Measurements from ENCODE around the gene PRSS56. TPM values are rescaled to one million over a fixed set of nuclear protein-coding genes. Genes with fewer than 3 reads are reported as not detected.

Gene PRSS56
- total and polyA plus RNA-seq, 9 donors, result 0.27 to 0.35 TPM; not detected in 7

DNA sequence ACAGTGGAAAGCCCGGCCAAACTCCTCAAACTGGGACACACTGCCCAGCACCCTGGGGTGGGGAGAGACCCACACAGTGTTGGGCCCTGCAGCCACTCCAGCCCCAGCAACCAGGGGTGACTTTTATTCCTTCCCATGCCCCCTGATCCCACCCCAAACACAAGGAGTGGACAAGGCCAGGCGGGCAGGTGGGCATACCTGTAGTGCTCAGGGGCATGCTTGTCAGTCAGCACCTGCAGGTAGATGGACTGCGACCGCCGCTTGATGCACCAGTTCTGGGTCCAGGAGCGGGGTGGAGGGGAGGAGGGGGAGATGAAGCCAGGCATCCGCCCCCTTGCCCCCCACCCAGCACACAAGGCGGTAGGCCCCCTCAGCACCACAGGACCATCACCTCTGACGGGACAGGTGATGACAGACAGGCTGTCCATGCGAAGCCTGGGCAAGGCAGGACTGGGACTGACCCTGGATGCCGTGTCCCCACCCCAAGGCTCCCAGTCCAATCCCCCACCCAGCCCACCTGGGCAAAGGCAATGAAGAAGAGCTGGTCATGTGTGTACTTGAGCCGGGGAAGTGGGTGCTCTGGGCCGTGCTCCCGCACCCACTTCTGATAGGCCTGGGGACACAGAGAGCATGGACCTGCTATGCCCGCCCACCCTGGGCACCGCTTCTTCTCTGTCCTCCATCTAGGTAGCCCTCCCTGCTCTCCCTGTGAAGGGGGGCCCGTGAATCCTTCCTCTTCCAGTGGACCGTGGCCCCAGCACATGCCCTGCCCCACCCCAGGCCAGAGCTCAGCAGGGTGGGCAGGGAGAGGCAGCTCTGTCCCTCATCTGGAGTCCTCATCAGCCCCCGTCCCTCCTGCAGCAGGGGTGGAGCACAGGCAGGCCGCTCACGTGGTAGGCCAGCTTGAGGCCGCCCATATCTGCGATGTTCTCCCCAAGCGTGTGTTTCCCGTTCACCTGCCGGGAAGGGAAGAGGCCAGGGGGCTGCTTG, 39.7 kb upstream of the PRSS56 start:
- Histone ChIP-seq H3K27me3 (no peaks in the 10 kb centered on the region), H3K4me1 (ENCODE audit: insufficient read depth) (no peaks in the 10 kb centered on the region), H3K4me3 (no peak overlapping the region), H3K27ac (no peak overlapping the region), H3K36me3 (no peaks in the 10 kb centered on the region), H3K9me3 (no peaks in the 10 kb centered on the region)
- WGBS, 3 donors, result 90 to 93% (median 91%) methylated on average over 21 to 26 of the region's 26 CpGs
- peak in 4 of 5 donors; percentile 16 to 32 (median 20) for DNase-seq
- TF ChIP-seq POLR2A (IDR thresholded peaks at IDR 0.05) (no peak), EP300 (IDR thresholded peaks at IDR 0.05) (no peak)
- TF ChIP-seq, protein P1, sequence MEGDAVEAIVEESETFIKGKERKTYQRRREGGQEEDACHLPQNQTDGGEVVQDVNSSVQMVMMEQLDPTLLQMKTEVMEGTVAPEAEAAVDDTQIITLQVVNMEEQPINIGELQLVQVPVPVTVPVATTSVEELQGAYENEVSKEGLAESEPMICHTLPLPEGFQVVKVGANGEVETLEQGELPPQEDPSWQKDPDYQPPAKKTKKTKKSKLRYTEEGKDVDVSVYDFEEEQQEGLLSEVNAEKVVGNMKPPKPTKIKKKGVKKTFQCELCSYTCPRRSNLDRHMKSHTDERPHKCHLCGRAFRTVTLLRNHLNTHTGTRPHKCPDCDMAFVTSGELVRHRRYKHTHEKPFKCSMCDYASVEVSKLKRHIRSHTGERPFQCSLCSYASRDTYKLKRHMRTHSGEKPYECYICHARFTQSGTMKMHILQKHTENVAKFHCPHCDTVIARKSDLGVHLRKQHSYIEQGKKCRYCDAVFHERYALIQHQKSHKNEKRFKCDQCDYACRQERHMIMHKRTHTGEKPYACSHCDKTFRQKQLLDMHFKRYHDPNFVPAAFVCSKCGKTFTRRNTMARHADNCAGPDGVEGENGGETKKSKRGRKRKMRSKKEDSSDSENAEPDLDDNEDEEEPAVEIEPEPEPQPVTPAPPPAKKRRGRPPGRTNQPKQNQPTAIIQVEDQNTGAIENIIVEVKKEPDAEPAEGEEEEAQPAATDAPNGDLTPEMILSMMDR (IDR thresholded peaks at IDR 0.05), result no peak
- intact Hi-C loops (cut with DNase I), result no loop called here

DNA sequence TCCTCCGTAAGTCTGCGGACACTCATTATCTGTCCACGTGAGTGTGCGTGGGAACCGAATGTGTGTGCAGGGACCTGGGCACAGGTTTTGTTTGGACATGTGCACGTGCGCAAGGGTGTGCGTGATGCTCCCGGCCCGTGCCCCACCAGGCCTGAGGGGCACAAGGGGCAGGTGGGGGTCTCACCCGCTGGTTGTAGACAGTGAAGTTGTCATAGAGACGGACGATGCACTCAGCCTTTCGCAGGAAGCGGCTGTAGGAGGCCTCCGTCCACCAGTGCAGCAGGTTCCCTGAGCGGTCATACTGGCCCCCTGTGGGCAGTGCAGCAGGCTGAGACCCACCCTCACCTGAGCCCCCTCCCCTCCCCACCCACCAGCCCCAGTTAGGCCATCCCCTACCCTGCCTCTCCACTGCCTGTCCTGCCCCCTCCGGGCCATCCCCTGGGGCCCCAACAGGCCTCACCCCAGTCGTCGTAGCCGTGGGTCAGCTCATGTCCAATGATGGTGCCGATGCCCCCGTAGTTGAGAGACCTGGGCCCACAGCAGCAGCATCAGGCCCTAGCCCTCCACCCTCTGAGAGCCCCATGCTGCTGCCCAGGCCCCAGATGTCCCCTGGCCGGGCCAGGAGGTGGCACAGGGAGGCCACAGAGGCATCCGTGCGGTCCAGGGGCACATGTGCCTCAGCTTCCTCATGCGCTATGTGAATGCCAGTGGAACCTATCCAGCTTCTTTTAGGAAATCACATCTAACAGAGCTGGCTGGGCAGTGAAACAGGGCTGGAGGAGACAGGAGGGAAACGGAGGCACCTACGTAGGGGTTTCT, 38.7 kb upstream of the PRSS56 start:
- 93 to 95% (median 94%) methylated on average over 26 to 29 of the region's 29 CpGs for WGBS, 3 donors
- no peak overlapping the region for H3K27ac ChIP-seq
- H3K36me3 ChIP-seq, result no peaks in the 10 kb centered on the region
- DNase-seq, result peak in 4 of 5 donors; percentile 6 to 24 (median 16)
- H3K9me3 ChIP-seq, result no peaks in the 10 kb centered on the region
- H3K4me1 ChIP-seq (ENCODE audit: insufficient read depth), result no peaks in the 10 kb centered on the region
- TF ChIP-seq, protein P1 (IDR thresholded peaks at IDR 0.05), result no peak
- TF ChIP-seq POLR2A (IDR thresholded peaks at IDR 0.05) (no peak), EP300 (IDR thresholded peaks at IDR 0.05) (no peak)
- no peak overlapping the region for H3K4me3 ChIP-seq
- H3K27me3 ChIP-seq, result no peaks in the 10 kb centered on the region
- intact Hi-C loops (cut with DNase I), result no loop called here

DNA sequence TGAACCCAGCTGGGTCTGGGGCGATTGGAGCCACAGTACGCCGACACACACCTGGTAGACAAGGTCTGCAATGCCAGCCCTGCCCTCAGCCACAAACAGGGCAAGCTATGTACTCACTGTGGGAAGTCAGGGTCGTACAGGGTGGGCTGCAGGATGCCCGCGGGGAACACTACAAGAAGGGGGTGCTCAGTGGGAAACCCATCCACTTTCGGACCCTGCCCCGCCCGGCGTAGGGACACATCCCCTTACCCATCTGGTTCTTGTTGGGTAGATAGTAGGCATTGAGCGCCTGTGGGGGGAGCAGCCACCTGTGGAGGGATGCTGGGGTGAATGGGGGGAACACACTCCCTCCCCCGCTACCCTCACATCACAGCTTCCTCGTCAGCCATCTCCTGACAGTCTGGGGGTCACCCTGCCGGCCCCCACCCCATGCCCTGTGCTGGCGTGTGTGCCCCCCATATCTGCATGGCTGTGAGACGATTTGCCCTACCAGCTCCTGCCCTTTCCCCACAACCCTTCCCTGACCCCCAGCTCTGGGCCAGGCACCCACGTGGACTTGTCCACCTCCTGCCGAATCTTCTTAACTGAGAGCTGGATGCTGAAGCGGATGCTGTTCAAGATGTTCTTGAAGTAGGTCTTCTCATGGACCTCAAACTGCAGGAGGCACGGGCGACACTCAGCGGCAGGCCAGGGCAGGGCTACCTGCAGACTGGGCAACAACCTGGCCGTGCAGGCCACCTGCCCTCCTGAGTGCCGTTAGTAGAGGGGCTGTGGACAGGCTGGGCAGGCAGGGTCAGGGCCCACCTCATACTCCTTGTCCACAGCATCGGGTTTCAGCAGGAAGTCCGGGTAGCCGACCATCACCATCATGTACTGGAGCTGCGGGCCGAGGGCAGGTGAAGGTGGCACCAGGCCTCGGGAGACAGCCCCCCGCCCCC, 37.6 kb upstream of the PRSS56 start:
- Histone ChIP-seq H3K9me3 (no peaks in the 10 kb centered on the region), H3K27ac (no peak overlapping the region), H3K27me3 (no peaks in the 10 kb centered on the region), H3K4me1 (ENCODE audit: insufficient read depth) (no peaks in the 10 kb centered on the region), H3K36me3 (no peaks in the 10 kb centered on the region), H3K4me3 (no peak overlapping the region)
- no peak for TF ChIP-seq POLR2A (IDR thresholded peaks at IDR 0.05)
- TF ChIP-seq EP300 (IDR thresholded peaks at IDR 0.05), result no peak
- TF ChIP-seq, protein P1 (IDR thresholded peaks at IDR 0.05), result no peak
- peak; percentile 6 to 27 (median 19) for DNase-seq
- intact Hi-C loops (cut with DNase I), result no loop called here
- 89 to 92% (median 90%) methylated on average over 28 to 31 of the region's 31 CpGs for WGBS, 3 donors

Data from ovary (tissue), 9 donors.